HUES6 (cell line): ENCODE results near the gene ERMP1.

Experiments used
- H3K27ac ChIP-seq: 2 replicates; pipeline ENCODE4 v1.7.0; 2013; ENCODE audit warnings: low read depth, mild to moderate bottlenecking, low read length, inconsistent platforms
- H3K27me3 ChIP-seq: 2 replicates; pipeline ENCODE4 v1.6.1; 2013; ENCODE audit warnings: low read length; ENCODE audit not compliant: control insufficient read depth, insufficient read depth
- H3K36me3 ChIP-seq: 2 replicates; pipeline ENCODE4 v1.6.1; 2013; ENCODE audit warnings: low read length; ENCODE audit not compliant: control insufficient read depth, insufficient read depth
- H3K4me1 ChIP-seq: 2 replicates; pipeline ENCODE4 v1.6.1; 2013; ENCODE audit warnings: low read length; ENCODE audit not compliant: control insufficient read depth, insufficient read depth
- H3K4me3 ChIP-seq: 2 replicates; pipeline ENCODE4 v1.5.1; 2013; ENCODE audit warnings: low read depth, low read length
- H3K9ac ChIP-seq: one replicate; pipeline ENCODE4 v1.6.1; 2013; ENCODE audit warnings: mild to moderate bottlenecking, low read length
- H3K9me3 ChIP-seq: 2 replicates; pipeline ENCODE4 v1.6.1; 2013; ENCODE audit warnings: low read depth, low read length; ENCODE audit not compliant: control insufficient read depth, insufficient read depth

Gene ERMP1

DNA sequence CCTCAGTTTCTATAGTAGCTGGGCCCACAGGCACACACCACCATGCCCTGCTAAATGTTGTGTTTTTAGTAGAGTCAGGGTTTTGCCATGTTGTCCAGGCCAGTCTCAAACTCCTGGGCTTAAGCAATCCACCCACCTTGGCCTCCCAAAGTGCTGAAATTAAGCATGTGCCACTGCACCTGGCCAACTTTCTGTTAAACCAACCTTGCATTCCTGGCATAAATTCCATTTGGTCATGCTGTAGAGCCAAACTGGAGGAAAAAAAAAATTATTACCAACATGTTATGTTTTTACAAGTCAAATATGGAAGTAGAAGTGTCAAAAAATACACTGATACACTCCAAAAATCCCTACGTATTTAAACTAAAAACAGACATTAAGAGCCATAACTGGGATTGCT is 54.1 kb downstream of the ERMP1 start:
- Histone ChIP-seq H3K9ac (no peak overlapping the region), H3K27ac (no peak overlapping the region), H3K36me3 (peaks cover 56% of the 10 kb centered on the region), H3K27me3 (no peaks in the 10 kb centered on the region), H3K4me1 (peaks cover 1% of the 10 kb centered on the region; the same call in 1 of the 2 replicates), H3K9me3 (peaks cover 39% of the 10 kb centered on the region), H3K4me3 (no peak overlapping the region)

DNA sequence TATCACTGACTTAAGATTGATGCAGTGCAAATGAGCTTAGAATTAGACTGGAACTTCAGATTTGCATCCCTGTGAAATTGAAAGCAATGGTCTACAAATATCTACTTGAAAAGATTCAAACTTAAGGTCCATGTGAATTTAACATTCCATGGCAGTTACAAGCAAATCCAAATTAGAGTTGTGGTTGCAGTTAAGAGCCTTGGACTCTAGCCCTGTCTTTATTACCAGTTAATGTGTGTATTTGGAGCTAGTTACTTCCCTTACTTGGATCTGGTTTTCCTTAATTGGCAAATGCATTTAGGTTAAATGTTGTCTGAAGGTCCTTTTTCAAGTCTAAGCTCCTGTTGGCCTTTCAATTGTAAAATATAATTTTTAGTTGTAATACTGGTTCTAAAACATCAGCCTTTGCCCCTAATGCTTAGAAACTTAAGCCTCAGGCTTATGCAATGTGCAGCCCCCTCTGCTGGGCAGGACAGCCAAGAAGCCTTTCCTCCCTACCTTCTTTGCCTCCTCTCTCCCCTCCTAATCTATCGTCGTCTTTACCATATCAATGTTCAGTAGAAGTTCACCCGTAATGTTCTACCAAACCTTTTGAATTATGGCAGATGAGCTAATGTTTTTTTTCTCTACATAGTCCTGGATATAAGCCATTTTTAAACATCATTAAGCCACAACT is 59.5 kb downstream of the ERMP1 start:
- Histone ChIP-seq H3K4me1 (no peaks in the 10 kb centered on the region), H3K36me3 (peaks cover 70% of the 10 kb centered on the region), H3K9me3 (peaks cover 4% of the 10 kb centered on the region), H3K27me3 (no peaks in the 10 kb centered on the region), H3K27ac (no peak overlapping the region), H3K9ac (no peak overlapping the region), H3K4me3 (no peak overlapping the region)

DNA sequence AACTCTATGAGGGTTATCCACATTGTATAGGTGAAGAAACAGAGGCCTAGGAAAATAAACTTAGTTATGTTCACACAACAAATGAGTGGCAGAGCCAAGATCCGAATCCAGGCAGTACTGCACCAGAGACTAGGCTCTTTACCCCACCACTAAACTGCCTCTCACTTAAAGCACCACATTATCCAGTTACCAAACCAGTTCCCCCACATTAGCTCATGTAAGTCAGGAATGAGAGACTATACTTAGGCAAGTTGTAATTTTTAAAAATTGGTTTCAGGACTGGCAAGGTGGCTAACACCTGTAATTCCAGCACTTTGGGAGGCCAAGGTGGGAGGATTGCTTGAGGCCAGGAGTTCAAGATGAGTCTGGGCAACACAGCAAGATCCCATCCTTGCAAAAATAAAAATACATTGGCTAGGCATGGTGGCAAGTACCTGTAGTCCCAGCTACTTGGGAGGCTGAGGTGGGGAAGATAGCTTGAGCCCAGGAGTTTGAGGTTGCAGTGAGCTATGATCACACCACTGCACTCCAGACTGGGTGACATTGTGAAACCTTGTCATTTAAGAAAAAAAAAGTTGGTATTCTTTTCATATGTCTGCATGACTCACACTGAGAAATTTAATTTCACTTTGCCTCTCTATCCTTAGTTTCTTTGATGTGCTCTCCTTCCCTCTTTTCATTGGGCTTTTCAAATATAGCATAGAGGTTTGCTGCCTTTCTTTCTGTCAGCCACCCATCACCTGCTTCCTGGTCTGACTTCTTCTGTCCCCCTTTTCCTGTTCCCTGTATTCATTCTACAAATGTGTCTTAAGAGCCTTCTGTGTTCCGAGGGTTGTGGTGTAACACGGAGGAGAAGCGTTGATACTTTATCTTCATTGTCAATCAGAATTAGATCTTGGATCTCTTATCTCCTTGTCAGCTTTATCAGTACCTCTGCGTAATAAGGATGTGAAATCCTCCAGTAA is 64.7 kb downstream of the ERMP1 start:
- H3K27ac ChIP-seq = no peak overlapping the region
- peaks cover 82% of the 10 kb centered on the region for H3K36me3 ChIP-seq
- no peaks in the 10 kb centered on the region for H3K4me1 ChIP-seq
- no peak overlapping the region for H3K4me3 ChIP-seq
- H3K27me3 ChIP-seq = no peaks in the 10 kb centered on the region
- no peak overlapping the region for H3K9ac ChIP-seq
- no peaks in the 10 kb centered on the region for H3K9me3 ChIP-seq

DNA sequence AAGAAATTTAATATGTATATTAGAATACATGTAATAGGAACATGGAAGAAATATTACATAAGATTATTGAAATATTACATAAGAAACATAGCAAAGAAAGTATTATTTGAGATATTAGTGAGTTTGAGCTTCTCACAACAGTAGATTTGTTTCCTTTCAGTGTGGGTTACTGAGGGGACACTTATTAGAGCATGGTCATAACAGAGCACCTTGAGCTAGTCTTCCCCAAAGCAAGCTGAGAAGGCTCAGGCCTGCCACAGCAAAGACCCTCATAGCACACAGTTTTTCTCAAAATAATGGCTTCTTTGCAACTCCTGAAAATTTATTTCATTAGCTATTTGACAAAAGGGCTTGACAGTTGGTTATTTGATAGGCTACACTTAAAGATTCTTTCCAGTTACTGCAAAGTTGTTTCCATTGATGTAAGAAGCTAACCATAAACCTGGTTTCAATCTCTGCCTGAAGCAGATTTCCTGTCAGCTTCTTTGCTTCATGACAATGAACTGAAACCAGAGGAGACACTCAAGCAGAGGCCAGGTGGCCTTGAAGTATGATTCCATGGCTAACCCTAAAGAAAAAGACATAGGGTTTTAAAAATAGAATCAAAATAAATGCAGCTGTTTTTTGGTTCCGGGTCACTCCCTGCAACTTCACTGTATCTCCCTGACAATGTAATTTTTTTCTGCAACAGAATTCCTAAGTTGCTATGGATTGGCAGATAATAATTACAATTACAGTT is 68.6 kb downstream of the ERMP1 start:
- Histone ChIP-seq H3K27ac (no peak overlapping the region), H3K4me1 (peaks cover under 1% of the 10 kb centered on the region; the same call in 1 of the 2 replicates), H3K9ac (no peak overlapping the region), H3K27me3 (no peaks in the 10 kb centered on the region), H3K9me3 (no peaks in the 10 kb centered on the region), H3K36me3 (peaks cover 72% of the 10 kb centered on the region), H3K4me3 (no peak overlapping the region)

DNA sequence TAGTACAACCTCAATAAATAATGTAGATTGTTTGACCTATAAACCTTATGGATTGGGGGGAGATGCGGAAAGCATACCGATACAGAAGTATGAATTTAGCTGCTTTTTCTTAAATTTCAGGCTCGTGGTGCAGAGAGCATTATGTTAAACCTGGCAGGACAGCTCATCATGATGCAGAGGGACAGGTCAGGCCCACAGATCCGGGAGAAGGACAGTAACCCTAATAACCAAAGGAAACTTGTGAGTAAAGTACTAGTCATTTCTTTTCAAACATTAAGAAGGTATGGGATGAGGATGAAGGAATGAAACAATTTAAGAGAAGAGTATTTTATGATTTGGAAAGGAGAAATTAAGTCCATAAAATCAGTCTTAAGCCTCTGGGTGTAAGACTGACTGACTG is 70.5 kb downstream of the ERMP1 start:
- no peaks in the 10 kb centered on the region for H3K9me3 ChIP-seq

DNA sequence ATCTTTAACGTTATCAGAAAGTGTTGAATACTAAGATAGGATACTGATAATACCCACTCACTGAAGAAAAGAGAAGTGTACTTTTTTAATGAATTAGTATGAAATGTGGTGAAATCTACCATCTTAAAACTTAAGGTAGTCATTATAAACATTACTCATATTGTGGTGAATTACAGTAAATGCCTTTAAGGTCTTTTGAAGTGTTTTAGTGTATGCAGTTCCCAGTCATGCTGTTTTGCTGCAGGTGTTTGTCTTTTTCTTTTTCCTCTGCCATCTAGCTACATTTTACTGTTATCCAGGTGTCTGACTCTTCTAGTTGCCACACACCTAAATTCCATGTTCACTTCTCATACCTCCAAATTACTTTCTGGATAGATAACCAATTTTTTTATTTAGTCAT is 72.6 kb downstream of the ERMP1 start:
- H3K4me1 ChIP-seq = peaks cover 4% of the 10 kb centered on the region
- no peaks in the 10 kb centered on the region for H3K27me3 ChIP-seq
- H3K9me3 ChIP-seq = no peaks in the 10 kb centered on the region
- H3K27ac ChIP-seq = no peak overlapping the region
- H3K9ac ChIP-seq = no peak overlapping the region
- no peak overlapping the region for H3K4me3 ChIP-seq
- H3K36me3 ChIP-seq = peaks cover 58% of the 10 kb centered on the region

More for the DNA sequence above, 70.5 kb downstream of the ERMP1 start:
- Histone ChIP-seq H3K27ac (no peak overlapping the region), H3K27me3 (no peaks in the 10 kb centered on the region), H3K4me3 (no peak overlapping the region), H3K9ac (no peak overlapping the region), H3K36me3 (peaks cover 65% of the 10 kb centered on the region), H3K4me1 (peaks cover 4% of the 10 kb centered on the region)

DNA sequence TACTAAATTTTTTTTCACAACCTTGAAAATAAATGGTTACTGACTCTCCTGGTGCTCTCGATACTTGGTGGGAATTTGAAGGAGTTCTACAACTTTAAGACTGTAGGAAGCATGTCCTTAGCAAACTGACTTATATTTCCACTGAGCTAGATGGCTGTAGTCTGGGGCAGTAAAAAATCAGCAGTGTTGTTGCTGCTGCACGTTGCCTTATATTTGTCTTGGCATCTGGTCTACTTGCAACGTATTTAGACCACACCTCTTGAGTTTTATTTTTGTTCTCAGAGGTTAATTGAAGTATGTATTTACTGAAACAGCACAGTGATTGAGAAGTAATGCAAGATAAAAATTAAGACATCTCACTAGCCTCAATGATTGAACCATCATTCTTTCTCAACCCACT is 76.3 kb downstream of the ERMP1 start:
- Histone ChIP-seq H3K27ac (no peak overlapping the region), H3K9me3 (no peaks in the 10 kb centered on the region), H3K4me3 (no peak overlapping the region), H3K9ac (no peak overlapping the region), H3K4me1 (peaks cover 4% of the 10 kb centered on the region), H3K27me3 (no peaks in the 10 kb centered on the region), H3K36me3 (peaks cover 24% of the 10 kb centered on the region)

DNA sequence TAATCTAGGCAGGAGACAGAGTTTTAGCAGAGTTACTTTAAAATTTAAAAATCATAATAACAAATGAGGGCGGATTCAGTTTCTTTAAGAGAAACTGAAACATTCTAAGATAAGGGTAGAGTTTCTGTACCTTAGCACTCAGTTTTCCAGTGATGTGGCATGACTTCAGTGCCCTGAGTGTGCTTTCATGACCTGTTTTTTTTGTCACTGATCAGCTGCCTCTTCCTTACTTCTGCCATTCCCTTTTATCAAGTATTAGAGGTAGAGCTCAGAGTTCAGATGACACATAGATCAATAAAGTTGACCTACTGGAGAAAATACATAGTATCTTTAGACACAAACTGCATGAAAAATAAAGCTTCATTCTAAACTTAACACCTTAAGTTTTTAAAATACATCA is 82.3 kb downstream of the ERMP1 start:
- no peaks in the 10 kb centered on the region for H3K27me3 ChIP-seq
- no peaks in the 10 kb centered on the region for H3K9me3 ChIP-seq
- no peak overlapping the region for H3K27ac ChIP-seq
- H3K36me3 ChIP-seq = peaks cover 35% of the 10 kb centered on the region
- H3K4me3 ChIP-seq = no peak overlapping the region
- no peak overlapping the region for H3K9ac ChIP-seq
- H3K4me1 ChIP-seq = no peaks in the 10 kb centered on the region

DNA sequence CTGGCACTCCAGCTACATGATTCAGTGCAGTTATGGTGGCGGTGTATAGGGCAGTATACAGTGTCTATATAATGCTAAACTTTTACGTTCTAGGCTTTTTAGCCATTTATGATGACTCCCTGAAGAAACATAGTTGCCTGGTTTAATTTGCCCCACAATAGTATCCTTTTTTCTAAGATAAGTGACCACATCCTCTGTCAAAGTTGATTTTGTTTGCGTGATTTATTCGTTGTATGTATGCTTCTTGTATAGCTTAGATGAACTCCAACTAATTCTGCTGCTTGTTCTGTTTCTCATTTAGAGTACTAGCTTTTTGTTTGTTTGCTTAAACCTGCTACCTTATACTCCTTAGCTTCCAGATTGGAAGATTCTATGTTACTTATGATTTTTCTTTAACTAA is 83.6 kb downstream of the ERMP1 start:
- no peak overlapping the region for H3K27ac ChIP-seq
- H3K9me3 ChIP-seq = no peaks in the 10 kb centered on the region
- no peak overlapping the region for H3K9ac ChIP-seq
- peaks cover 35% of the 10 kb centered on the region for H3K36me3 ChIP-seq
- no peaks in the 10 kb centered on the region for H3K27me3 ChIP-seq
- no peaks in the 10 kb centered on the region for H3K4me1 ChIP-seq
- no peak overlapping the region for H3K4me3 ChIP-seq

DNA sequence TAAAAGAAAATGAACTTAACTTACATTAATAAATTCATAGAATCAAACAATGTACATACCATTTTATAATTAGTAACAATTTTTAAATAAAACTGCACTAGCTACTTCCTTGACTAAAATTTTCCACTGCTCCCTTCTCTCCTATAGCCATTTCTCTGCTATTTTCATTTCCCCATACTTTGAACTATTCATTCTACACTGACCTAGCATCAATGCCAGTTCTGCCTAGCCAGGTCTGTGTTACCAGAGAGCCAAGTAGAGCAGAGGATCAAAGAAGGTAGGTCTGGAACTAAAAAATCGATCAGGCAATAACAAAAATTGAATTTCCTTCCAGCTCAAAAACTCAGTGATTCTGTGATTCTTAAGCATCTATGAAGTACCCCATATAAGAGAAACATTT is 84.5 kb downstream of the ERMP1 start:
- Histone ChIP-seq H3K27me3 (no peaks in the 10 kb centered on the region), H3K9ac (no peak overlapping the region), H3K36me3 (peaks cover 41% of the 10 kb centered on the region), H3K4me1 (no peaks in the 10 kb centered on the region), H3K9me3 (no peaks in the 10 kb centered on the region), H3K4me3 (no peak overlapping the region), H3K27ac (no peak overlapping the region)

DNA sequence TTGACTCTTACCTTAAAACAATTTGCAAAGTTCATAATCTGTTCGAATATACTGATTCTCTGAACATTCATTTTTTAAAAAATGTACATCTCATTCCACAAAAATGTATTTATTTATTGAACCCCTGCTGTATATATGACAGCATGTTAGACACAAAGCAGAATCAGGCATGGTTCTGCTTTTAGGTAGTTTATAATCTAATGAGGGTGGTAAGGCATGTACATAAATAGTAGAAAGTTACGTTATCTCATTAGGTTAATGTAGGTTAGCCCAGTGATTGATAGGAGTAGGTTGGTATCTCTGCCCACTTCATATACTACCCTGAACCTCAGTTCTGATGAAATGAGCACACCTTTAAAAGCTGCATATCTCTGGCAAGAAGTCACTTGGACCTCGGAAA is 89.8 kb downstream of the ERMP1 start:
- no peak overlapping the region for H3K9ac ChIP-seq
- H3K27me3 ChIP-seq = no peaks in the 10 kb centered on the region
- H3K36me3 ChIP-seq = peaks cover 37% of the 10 kb centered on the region
- no peak overlapping the region for H3K27ac ChIP-seq
- H3K4me3 ChIP-seq = no peak overlapping the region
- no peaks in the 10 kb centered on the region for H3K9me3 ChIP-seq
- H3K4me1 ChIP-seq = no peaks in the 10 kb centered on the region
